ENCODE data around the gene VEPH1. TPM values are rescaled to one million over a fixed set of nuclear protein-coding genes. Genes with fewer than 3 reads are reported as not detected.

The VEPH1 gene
- total RNA-seq, 1 experiment from 2014 or later: 7.7 TPM

GRCh38 chr3:157410945-157411344 is 92.3 kb downstream of the VEPH1 start:
- H3K9me3 Mint-ChIP-seq: no peaks in the 10 kb centered on the region
- H3K18ac ChIP-seq (ENCODE audit: insufficient read length, low read depth, low read length): no peak overlapping the region
- H3K9me3 ChIP-seq (ENCODE audit: control insufficient read depth, low read depth, low read length): no peaks in the 10 kb centered on the region
- H4K8ac ChIP-seq (replicated peaks; ENCODE audit: insufficient read length, low read depth, low read length): no peak overlapping the region
- peaks cover 3 to 4% of the 10 kb centered on the region in 2 experiments; a peak in 3 of 4 replicates for H3K4me1 Mint-ChIP-seq
- no peak overlapping the region for H3T11ph ChIP-seq (ENCODE audit: low read length)
- peak overlapping the region; percentile 80 for H2AK5ac ChIP-seq (ENCODE audit: insufficient read length, low read length)
- TF ChIP-seq CTCF (conservative IDR thresholded peaks at IDR 0.05): no peak
- H3K4me2 ChIP-seq (ENCODE audit: insufficient read depth, insufficient read length, low read length): no peak overlapping the region
- no peak overlapping the region for H2BK120ac ChIP-seq (ENCODE audit: low read depth, low read length, poor library complexity, severe bottlenecking)
- DNase-seq: no peak
- H3K9ac ChIP-seq (ENCODE audit: extremely low read depth, insufficient read length, low read length): no peak overlapping the region
- H3K4me1 ChIP-seq (ENCODE audit: insufficient read depth, low read length): peaks cover 5% of the 10 kb centered on the region; the same call in 1 of the 2 replicates
- H3K23me2 ChIP-seq (ENCODE audit: insufficient read length, low read depth, low read length, poor library complexity, severe bottlenecking): no peaks in the 10 kb centered on the region
- no peak overlapping the region for H2BK5ac ChIP-seq (ENCODE audit: insufficient read length, low read length)
- H3K23ac ChIP-seq (ENCODE audit: insufficient read length, low read depth, low read length): no peak overlapping the region
- no peaks in the 10 kb centered on the region for H3K79me2 ChIP-seq (ENCODE audit: insufficient read depth, low read length)
- H3K4ac ChIP-seq (ENCODE audit: low read depth, low read length): no peak overlapping the region
- no peak overlapping the region for H2AFZ ChIP-seq (ENCODE audit: low read length)
- no peak overlapping the region for H3K27ac ChIP-seq (ENCODE audit: insufficient read length, low read depth, low read length)
- no peaks in the 10 kb centered on the region for H4K20me1 ChIP-seq (ENCODE audit: control insufficient read depth, insufficient read depth, insufficient read length)
- no CpG with 5 or more reads among the region's 2 CpGs for WGBS (ENCODE audit: extremely low coverage, insufficient read length, low lambda C conversion rate)
- 0 out of 7 replicates have a peak overlapping the region, but pooled peaks of 1 of the 3 experiments have one; percentile 46 for H3K27ac Mint-ChIP-seq
- no peak overlapping the region for H2BK15ac ChIP-seq (ENCODE audit: low read depth, low read length)
- H3K36me3 Mint-ChIP-seq (ENCODE audit: insufficient read depth in 1 of 3, low read depth in 3 of 3): 0 out of 7 replicates have a peak, but pooled peaks cover 0 to 2% (median 0%) of the 10 kb centered on the region in 3 experiments
- H4K91ac ChIP-seq (ENCODE audit: insufficient read length, low read depth, low read length): no peak overlapping the region
- no peak overlapping the region for H3K4me3 Mint-ChIP-seq
- H3K79me1 ChIP-seq (ENCODE audit: insufficient read depth, low read depth, low read length, poor library complexity, severe bottlenecking): no peaks in the 10 kb centered on the region
- H3K14ac ChIP-seq (ENCODE audit: insufficient read depth, low read length): no peak overlapping the region
- H4K5ac ChIP-seq (ENCODE audit: insufficient read length, low read depth, low read length): no peak overlapping the region
- no peak overlapping the region for H2BK20ac ChIP-seq (ENCODE audit: low read depth, low read length, poor library complexity, severe bottlenecking)
- no peak overlapping the region for H3K56ac ChIP-seq (ENCODE audit: insufficient read length, low read depth, low read length)
- no peak overlapping the region for H2BK12ac ChIP-seq (ENCODE audit: insufficient read length, low read depth, low read length)
- no peaks in the 10 kb centered on the region for H3K27me3 Mint-ChIP-seq (ENCODE audit: low read depth)
- no peaks in the 10 kb centered on the region for H3K27me3 ChIP-seq (ENCODE audit: insufficient read depth, low read length)
